ENCODE results near the gene KCNB1. TPM values are rescaled to one million over a fixed set of nuclear protein-coding genes. Genes with fewer than 3 reads are reported as not detected.
A peak's percentile ranks its signal among the peaks of the same experiment; 100 is the strongest.

KCNB1 gene
- total RNA-seq, 1 donor from 2014 or later: 2.1 TPM

DNA sequence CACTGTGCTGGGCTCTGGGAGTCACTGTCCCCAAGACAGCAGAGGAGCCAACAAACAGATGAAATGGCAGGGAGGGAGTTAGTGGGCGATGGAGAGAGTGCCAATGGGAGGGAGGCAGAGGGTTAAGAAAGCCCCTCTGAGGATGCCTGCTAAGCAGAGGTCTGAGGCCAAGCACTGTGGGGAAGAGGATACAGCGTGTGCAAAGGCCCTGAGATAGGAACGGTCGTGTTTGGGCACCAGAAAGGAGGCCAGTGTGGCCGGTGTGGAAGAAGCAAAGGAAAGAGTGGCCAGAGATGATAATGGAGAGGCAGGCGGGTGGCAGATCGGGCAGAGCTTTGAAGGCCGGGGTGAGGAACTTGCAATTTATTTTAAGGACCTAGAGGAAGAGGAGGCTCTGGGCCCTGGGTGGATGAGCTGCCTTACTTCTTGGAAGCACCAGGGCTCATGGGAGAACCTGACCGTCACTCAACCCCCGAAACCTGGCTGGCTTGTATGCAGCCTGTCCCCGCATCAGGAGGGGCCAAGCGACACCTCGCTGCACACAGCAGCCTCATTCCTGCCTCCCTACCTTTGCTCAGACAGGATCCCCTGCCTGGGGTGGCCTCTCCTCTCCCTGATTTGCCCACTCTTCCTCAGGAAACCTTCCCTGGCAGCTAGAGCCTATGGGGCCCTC is 73.0 kb downstream of the KCNB1 start:
- Histone ChIP-seq H3K9ac (ENCODE audit: low read depth in 1 of 3, low read length in 3 of 3) (no peak overlapping the region), H3K9me3 (ENCODE audit: control insufficient read depth in 3 of 3, low read length in 3 of 3) (no peaks in the 10 kb centered on the region), H3K4me3 (ENCODE audit: low read length in 3 of 3) (no peak overlapping the region), H3K27me3 (ENCODE audit: control insufficient read depth in 3 of 3, insufficient read depth in 3 of 3, low read length in 3 of 3) (no peaks in the 10 kb centered on the region), H3K36me3 (ENCODE audit: control insufficient read depth in 3 of 3, insufficient read depth in 3 of 3, low read length in 3 of 3) (peaks cover 0 to 3% (median 0%) of the 10 kb centered on the region in 3 donors), H3K4me1 (ENCODE audit: control insufficient read depth in 3 of 3, insufficient read depth in 3 of 3, low read length in 3 of 3) (peaks cover 15 to 42% (median 38%) of the 10 kb centered on the region in 3 donors), H3K27ac (ENCODE audit: low read depth, low read length) (no peak overlapping the region)

DNA sequence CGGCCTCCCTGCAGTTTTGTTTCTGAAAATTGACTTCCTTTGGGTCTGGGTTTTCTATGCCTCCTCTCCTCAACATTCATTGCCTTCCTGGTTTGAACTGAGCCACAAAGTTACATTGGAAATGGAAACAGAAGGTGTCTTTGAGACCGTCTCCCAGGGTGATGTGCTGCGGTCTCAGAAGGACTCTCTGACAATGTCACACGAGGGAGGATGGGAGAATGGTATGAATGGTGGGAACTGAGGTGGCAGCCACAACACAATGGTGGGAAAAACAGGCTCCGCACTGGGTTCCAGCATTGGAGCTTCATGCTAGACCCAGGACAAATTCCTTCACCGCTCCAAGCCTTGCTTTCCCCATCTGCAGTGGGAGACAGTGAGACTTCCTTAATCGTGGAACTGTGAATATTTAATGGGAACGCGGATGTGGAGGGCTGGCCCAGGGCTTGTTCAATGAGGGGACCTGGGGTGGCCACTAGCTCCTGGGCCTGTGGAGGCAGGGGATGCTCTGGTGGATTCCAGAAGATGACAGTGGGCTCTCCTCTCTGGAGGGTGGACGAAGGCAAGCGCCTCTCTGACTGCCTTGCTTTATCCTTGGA is 73.9 kb downstream of the KCNB1 start:
- Histone ChIP-seq H3K27me3 (ENCODE audit: control insufficient read depth in 3 of 3, insufficient read depth in 3 of 3, low read length in 3 of 3) (no peaks in the 10 kb centered on the region), H3K27ac (ENCODE audit: low read depth, low read length) (no peak overlapping the region), H3K4me3 (ENCODE audit: low read length in 3 of 3) (no peak overlapping the region), H3K9ac (ENCODE audit: low read depth in 1 of 3, low read length in 3 of 3) (no peak overlapping the region), H3K36me3 (ENCODE audit: control insufficient read depth in 3 of 3, insufficient read depth in 3 of 3, low read length in 3 of 3) (peaks cover 0 to 3% (median 0%) of the 10 kb centered on the region in 3 donors), H3K9me3 (ENCODE audit: control insufficient read depth in 3 of 3, low read length in 3 of 3) (no peaks in the 10 kb centered on the region), H3K4me1 (ENCODE audit: control insufficient read depth in 3 of 3, insufficient read depth in 3 of 3, low read length in 3 of 3) (peaks cover 9 to 36% (median 29%) of the 10 kb centered on the region in 3 donors)

DNA sequence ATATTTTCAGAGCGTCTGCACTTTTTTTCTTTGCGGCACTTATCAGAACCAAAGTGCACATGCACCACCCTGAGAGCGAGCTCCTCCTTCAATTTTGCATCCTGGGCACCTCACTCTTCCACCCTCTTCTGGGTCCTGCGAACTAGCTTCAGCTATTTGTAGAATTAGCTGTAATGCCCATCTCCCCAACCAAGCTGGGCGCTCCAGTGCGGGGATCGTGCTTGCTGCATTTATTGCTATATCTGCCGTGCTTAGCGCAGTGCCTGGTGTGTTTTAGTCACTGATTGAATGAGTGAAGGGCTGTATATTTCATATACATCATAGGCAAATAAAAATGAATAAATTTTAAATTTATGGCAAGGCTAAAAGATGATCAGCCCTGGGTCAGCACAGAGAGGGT is 75.8 kb downstream of the KCNB1 start:
- Histone ChIP-seq H3K4me3 (ENCODE audit: low read length in 3 of 3) (no peak overlapping the region), H3K27ac (ENCODE audit: low read depth, low read length) (no peak overlapping the region), H3K4me1 (ENCODE audit: control insufficient read depth in 3 of 3, insufficient read depth in 3 of 3, low read length in 3 of 3) (peaks cover 0 to 24% (median 12%) of the 10 kb centered on the region in 3 donors), H3K36me3 (ENCODE audit: control insufficient read depth in 3 of 3, insufficient read depth in 3 of 3, low read length in 3 of 3) (peaks cover 0 to 3% (median 0%) of the 10 kb centered on the region in 3 donors), H3K9me3 (ENCODE audit: control insufficient read depth in 3 of 3, low read length in 3 of 3) (no peaks in the 10 kb centered on the region), H3K27me3 (ENCODE audit: control insufficient read depth in 3 of 3, insufficient read depth in 3 of 3, low read length in 3 of 3) (no peaks in the 10 kb centered on the region), H3K9ac (ENCODE audit: low read depth in 1 of 3, low read length in 3 of 3) (no peak overlapping the region)

DNA sequence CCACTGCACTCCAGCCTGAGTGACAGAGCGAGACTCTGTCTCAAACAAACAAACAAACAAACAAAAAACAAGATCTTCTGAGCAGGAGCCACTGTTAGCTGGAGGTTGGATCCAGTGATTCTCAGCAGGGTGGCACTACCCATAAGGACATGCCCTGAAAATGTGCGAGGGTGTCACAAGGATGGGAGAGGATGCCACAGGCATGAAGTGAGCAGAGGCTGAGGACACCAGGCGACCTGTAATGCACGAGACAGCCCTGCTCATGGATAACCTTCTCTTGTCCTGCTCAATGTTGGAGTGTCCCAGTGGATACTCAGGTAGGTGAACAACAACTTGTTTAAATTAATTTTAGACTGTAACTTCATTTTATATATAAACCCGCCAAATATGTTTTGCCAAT is 76.8 kb downstream of the KCNB1 start:
- Histone ChIP-seq H3K4me1 (ENCODE audit: control insufficient read depth in 3 of 3, insufficient read depth in 3 of 3, low read length in 3 of 3) (peaks cover 3 to 20% (median 9%) of the 10 kb centered on the region in 3 donors), H3K27me3 (ENCODE audit: control insufficient read depth in 3 of 3, insufficient read depth in 3 of 3, low read length in 3 of 3) (no peaks in the 10 kb centered on the region), H3K36me3 (ENCODE audit: control insufficient read depth in 3 of 3, insufficient read depth in 3 of 3, low read length in 3 of 3) (peaks cover 0 to 3% (median 0%) of the 10 kb centered on the region in 3 donors), H3K4me3 (ENCODE audit: low read length in 3 of 3) (no peak overlapping the region), H3K9me3 (ENCODE audit: control insufficient read depth in 3 of 3, low read length in 3 of 3) (no peaks in the 10 kb centered on the region), H3K27ac (ENCODE audit: low read depth, low read length) (no peak overlapping the region), H3K9ac (ENCODE audit: low read depth in 1 of 3, low read length in 3 of 3) (no peak overlapping the region)

DNA sequence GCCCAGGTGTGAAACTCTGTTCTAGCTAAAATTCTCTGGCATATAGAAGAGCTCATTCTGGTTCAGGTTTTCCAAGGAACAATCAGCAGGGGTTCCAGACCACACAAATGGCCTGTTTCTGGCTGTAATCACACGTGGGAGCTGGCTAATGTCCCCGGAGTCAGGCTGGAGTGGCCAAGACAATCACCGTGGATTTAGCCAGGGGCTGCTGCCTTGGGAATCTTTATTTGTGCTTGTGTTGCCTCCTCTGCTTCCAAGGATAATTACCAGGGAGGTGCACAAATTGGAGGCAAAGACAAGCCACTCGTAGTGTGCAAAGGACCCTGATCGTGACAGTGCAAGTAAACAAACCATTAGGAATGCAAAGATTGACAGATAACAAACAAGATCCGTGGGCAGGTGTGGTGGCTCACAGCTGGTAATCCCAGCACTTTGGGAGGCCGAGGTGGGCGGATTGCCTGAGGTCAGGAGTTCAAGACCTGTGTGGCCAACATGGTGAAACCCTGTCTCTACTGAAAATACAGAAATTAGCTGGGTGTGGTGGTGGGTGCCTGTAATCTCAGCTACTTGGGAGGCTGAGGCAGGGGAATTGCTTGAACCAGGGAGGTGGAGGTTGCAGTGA is 77.3 kb downstream of the KCNB1 start:
- H3K27ac ChIP-seq (ENCODE audit: low read depth, low read length): no peak overlapping the region
- H3K4me3 ChIP-seq (ENCODE audit: low read length in 3 of 3): no peak overlapping the region
- H3K27me3 ChIP-seq (ENCODE audit: control insufficient read depth in 3 of 3, insufficient read depth in 3 of 3, low read length in 3 of 3): no peaks in the 10 kb centered on the region
- no peaks in the 10 kb centered on the region for H3K9me3 ChIP-seq (ENCODE audit: control insufficient read depth in 3 of 3, low read length in 3 of 3)
- peaks cover 8 to 21% (median 14%) of the 10 kb centered on the region in 3 donors for H3K4me1 ChIP-seq (ENCODE audit: control insufficient read depth in 3 of 3, insufficient read depth in 3 of 3, low read length in 3 of 3)
- H3K36me3 ChIP-seq (ENCODE audit: control insufficient read depth in 3 of 3, insufficient read depth in 3 of 3, low read length in 3 of 3): peaks cover 0 to 3% (median 0%) of the 10 kb centered on the region in 3 donors
- no peak overlapping the region for H3K9ac ChIP-seq (ENCODE audit: low read depth in 1 of 3, low read length in 3 of 3)

DNA sequence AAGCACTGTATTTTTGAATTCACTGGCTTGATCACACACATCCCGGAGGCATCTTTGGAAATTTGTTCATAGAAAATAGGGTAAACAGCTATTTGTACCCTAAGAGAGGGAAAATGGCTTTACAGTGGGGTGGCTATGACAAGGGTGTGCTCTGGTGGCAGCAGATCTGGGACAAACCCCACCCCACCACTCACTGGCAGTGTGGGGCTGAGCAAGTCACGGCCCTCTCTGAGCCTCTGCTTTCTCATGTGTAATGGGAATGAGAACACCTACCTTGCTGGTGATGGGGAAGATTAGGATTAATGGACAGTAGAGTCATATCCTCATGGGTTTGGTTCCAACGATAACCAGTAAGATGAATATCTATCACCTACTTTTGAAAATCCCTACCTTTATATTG is 78.0 kb downstream of the KCNB1 start:
- Histone ChIP-seq H3K36me3 (ENCODE audit: control insufficient read depth in 3 of 3, insufficient read depth in 3 of 3, low read length in 3 of 3) (peaks cover 0 to 3% (median 0%) of the 10 kb centered on the region in 3 donors), H3K27me3 (ENCODE audit: control insufficient read depth in 3 of 3, insufficient read depth in 3 of 3, low read length in 3 of 3) (no peaks in the 10 kb centered on the region), H3K9ac (ENCODE audit: low read depth in 1 of 3, low read length in 3 of 3) (no peak overlapping the region), H3K27ac (ENCODE audit: low read depth, low read length) (no peak overlapping the region), H3K4me3 (ENCODE audit: low read length in 3 of 3) (no peak overlapping the region), H3K9me3 (ENCODE audit: control insufficient read depth in 3 of 3, low read length in 3 of 3) (no peaks in the 10 kb centered on the region), H3K4me1 (ENCODE audit: control insufficient read depth in 3 of 3, insufficient read depth in 3 of 3, low read length in 3 of 3) (peaks cover 11 to 21% (median 13%) of the 10 kb centered on the region in 3 donors)

DNA sequence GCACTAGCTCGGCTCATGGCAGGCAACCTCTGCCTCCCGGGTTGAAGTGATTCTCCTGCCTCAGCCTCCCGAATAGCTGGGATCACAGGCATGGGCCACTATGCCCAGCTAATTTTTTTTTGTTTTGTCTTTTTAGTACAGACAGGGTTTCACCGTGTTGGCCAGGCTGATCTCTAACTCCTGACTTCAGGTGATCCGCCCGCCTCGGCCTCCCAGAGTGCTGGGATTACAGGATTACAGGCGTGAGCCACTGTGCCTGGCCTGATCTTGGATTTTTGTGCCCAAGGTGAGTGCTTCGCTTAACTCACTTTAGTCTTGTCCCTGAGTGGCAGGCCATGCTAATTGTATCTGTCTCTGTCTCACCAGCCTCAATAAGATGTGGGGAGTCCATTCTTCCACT is 78.6 kb downstream of the KCNB1 start:
- no peaks in the 10 kb centered on the region for H3K9me3 ChIP-seq (ENCODE audit: control insufficient read depth in 3 of 3, low read length in 3 of 3)
- H3K4me1 ChIP-seq (ENCODE audit: control insufficient read depth in 3 of 3, insufficient read depth in 3 of 3, low read length in 3 of 3): peaks cover 11 to 24% (median 14%) of the 10 kb centered on the region in 3 donors
- no peak overlapping the region for H3K9ac ChIP-seq (ENCODE audit: low read depth in 1 of 3, low read length in 3 of 3)
- H3K27me3 ChIP-seq (ENCODE audit: control insufficient read depth in 3 of 3, insufficient read depth in 3 of 3, low read length in 3 of 3): no peaks in the 10 kb centered on the region
- H3K4me3 ChIP-seq (ENCODE audit: low read length in 3 of 3): no peak overlapping the region
- no peak overlapping the region for H3K27ac ChIP-seq (ENCODE audit: low read depth, low read length)
- H3K36me3 ChIP-seq (ENCODE audit: control insufficient read depth in 3 of 3, insufficient read depth in 3 of 3, low read length in 3 of 3): peaks cover 0 to 3% (median 0%) of the 10 kb centered on the region in 3 donors

DNA sequence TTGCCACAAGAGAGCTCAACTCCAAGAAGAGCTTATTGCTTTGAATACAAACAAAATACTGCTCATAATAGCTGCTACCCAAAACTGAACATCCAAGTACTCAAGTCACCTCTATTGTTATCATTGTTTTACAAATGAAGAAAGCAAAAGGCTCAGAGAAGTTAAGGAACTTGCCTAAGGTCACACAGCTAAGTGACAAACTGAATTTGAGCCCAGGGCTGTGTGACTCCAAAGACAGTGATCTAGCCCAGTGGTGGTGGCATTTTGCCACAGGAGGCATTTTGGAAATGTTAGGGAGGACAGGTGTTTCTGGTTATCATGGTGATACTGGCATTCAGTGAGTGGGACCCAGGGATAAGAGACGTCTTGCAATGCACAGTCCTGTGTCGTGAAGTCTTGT is 79.5 kb downstream of the KCNB1 start:
- H3K9ac ChIP-seq (ENCODE audit: low read depth in 1 of 3, low read length in 3 of 3): no peak overlapping the region
- no peaks in the 10 kb centered on the region for H3K27me3 ChIP-seq (ENCODE audit: control insufficient read depth in 3 of 3, insufficient read depth in 3 of 3, low read length in 3 of 3)
- H3K4me1 ChIP-seq (ENCODE audit: control insufficient read depth in 3 of 3, insufficient read depth in 3 of 3, low read length in 3 of 3): peaks cover 11 to 24% (median 14%) of the 10 kb centered on the region in 3 donors
- no peaks in the 10 kb centered on the region for H3K9me3 ChIP-seq (ENCODE audit: control insufficient read depth in 3 of 3, low read length in 3 of 3)
- no peaks in the 10 kb centered on the region for H3K36me3 ChIP-seq (ENCODE audit: control insufficient read depth in 3 of 3, insufficient read depth in 3 of 3, low read length in 3 of 3)
- no peak overlapping the region for H3K27ac ChIP-seq (ENCODE audit: low read depth, low read length)
- no peak overlapping the region for H3K4me3 ChIP-seq (ENCODE audit: low read length in 3 of 3)

DNA sequence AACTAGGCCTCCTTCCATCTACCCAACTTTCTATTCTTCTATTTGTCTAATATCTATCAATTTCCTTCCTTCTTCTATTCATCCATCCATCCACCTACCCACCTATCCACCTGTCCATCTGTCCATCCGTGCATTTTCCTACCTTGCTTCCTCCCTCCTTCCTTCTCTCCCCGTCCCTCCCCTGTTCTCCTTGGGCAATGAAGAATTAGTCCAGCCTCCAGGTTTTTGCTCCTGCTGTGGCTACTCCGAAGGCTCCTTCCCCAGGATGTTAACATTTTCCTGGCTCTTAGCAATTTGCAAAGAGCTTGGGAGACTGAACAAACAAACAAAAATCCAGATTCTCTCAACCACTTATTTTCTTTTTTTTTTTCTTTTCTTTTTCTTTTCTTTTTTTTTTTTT is 81.6 kb downstream of the KCNB1 start:
- Histone ChIP-seq H3K36me3 (ENCODE audit: control insufficient read depth in 3 of 3, insufficient read depth in 3 of 3, low read length in 3 of 3) (no peaks in the 10 kb centered on the region), H3K9me3 (ENCODE audit: control insufficient read depth in 3 of 3, low read length in 3 of 3) (no peaks in the 10 kb centered on the region), H3K9ac (ENCODE audit: low read depth in 1 of 3, low read length in 3 of 3) (no peak overlapping the region), H3K4me3 (ENCODE audit: low read length in 3 of 3) (no peak overlapping the region), H3K27ac (ENCODE audit: low read depth, low read length) (peak overlapping the region; percentile 72), H3K27me3 (ENCODE audit: control insufficient read depth in 3 of 3, insufficient read depth in 3 of 3, low read length in 3 of 3) (no peaks in the 10 kb centered on the region), H3K4me1 (ENCODE audit: control insufficient read depth in 3 of 3, insufficient read depth in 3 of 3, low read length in 3 of 3) (peaks cover 11 to 30% (median 14%) of the 10 kb centered on the region in 3 donors)

DNA sequence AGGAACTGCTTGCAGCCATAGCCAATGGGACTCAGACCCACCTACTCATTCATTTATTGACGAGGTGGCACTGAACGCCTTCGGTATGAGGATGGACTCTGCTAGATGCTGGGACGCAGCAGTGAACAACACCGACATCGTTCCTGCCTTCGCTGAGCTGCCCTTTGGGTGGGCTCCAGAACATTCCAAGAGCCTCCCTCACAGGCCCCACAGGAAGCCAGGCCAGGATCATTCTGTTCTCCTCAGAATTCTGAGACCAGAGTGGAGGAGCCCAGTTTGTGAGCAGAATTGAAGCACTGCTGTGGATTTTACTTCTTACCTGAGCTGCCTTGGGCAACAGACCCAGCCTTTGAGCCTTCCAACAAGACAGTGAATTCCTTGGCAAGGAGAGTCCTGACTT is 82.1 kb downstream of the KCNB1 start:
- H3K9me3 ChIP-seq (ENCODE audit: control insufficient read depth in 3 of 3, low read length in 3 of 3): no peaks in the 10 kb centered on the region
- H3K4me3 ChIP-seq (ENCODE audit: low read length in 3 of 3): no peak overlapping the region
- H3K27me3 ChIP-seq (ENCODE audit: control insufficient read depth in 3 of 3, insufficient read depth in 3 of 3, low read length in 3 of 3): no peaks in the 10 kb centered on the region
- peak overlapping the region in 1 of 3 donors; percentile 58 for H3K9ac ChIP-seq (ENCODE audit: low read depth in 1 of 3, low read length in 3 of 3)
- peaks cover 11 to 34% (median 14%) of the 10 kb centered on the region in 3 donors for H3K4me1 ChIP-seq (ENCODE audit: control insufficient read depth in 3 of 3, insufficient read depth in 3 of 3, low read length in 3 of 3)
- H3K36me3 ChIP-seq (ENCODE audit: control insufficient read depth in 3 of 3, insufficient read depth in 3 of 3, low read length in 3 of 3): no peaks in the 10 kb centered on the region
- peak overlapping the region; percentile 72 for H3K27ac ChIP-seq (ENCODE audit: low read depth, low read length)

Data from skeletal muscle tissue (tissue), 4 donors.